Measurements from ENCODE around the gene HCRTR1.

Gene HCRTR1

GRCh38 chr1:31627301-31627929, 9.9 kb downstream of the HCRTR1 start:
- no peak for DNase-seq

- no peak for DNase-seq
Observed at GRCh38 chr1:31627930-31628559, 10.6 kb downstream of the HCRTR1 start.

- DNase-seq = no peak
Observed at GRCh38 chr1:31628931-31629556, 11.6 kb downstream of the HCRTR1 start.

GRCh38 chr1:31632649-31633048, 15.2 kb downstream of the HCRTR1 start:
- no peak for DNase-seq

GRCh38 chr1:31633117-31633516, 15.6 kb downstream of the HCRTR1 start:
- DNase-seq = no peak

- DNase-seq = peak; percentile 65
Observed at GRCh38 chr1:31637915-31638673, 20.6 kb downstream of the HCRTR1 start.

GRCh38 chr1:31639543-31639942, 22.1 kb downstream of the HCRTR1 start:
- no peak for DNase-seq

- DNase-seq = no peak
Observed at GRCh38 chr1:31640179-31640578, 22.7 kb downstream of the HCRTR1 start.

GRCh38 chr1:31640964-31641363, 23.5 kb downstream of the HCRTR1 start:
- no peak for DNase-seq

- no peak for DNase-seq
Observed at GRCh38 chr1:31642366-31642765, 24.9 kb downstream of the HCRTR1 start.

- no peak for DNase-seq
Observed at GRCh38 chr1:31642897-31643296, 25.4 kb downstream of the HCRTR1 start.

GRCh38 chr1:31643976-31644559, 26.6 kb downstream of the HCRTR1 start:
- no peak for DNase-seq

- peak; percentile 100 for DNase-seq
Observed at GRCh38 chr1:31644560-31645273, 27.2 kb downstream of the HCRTR1 start, which contains the start of gene PEF1. PEF1 (minus strand) TSS chr1:31644876; CDS start chr1:31644864, 12 bp downstream.

- no peak for DNase-seq
Observed at GRCh38 chr1:31645274-31645568, 27.7 kb downstream of the HCRTR1 start.

- no peak for DNase-seq
Observed at GRCh38 chr1:31646259-31646960, 28.9 kb downstream of the HCRTR1 start.

GRCh38 chr1:31647106-31647505, 29.6 kb downstream of the HCRTR1 start:
- DNase-seq = no peak

- DNase-seq = no peak
Observed at GRCh38 chr1:31648190-31648589, 30.7 kb downstream of the HCRTR1 start.

GRCh38 chr1:31648641-31649357, 31.3 kb downstream of the HCRTR1 start:
- DNase-seq = no peak

GRCh38 chr1:31650161-31651088, 32.9 kb downstream of the HCRTR1 start:
- no peak for DNase-seq

- DNase-seq = no peak
Observed at GRCh38 chr1:31651089-31651420, 33.6 kb downstream of the HCRTR1 start.

Data from DMS153 (cell line).